GM19452 (cell line): ENCODE measurements around the gene IFT27.
"Not testable (repeated sequence)": the region's sequence is repeated elsewhere in the genome, so short reads cannot be mapped to it uniquely, and the experiment has no call there.

Experiments
- ATAC-seq: cut with Tn5 transposase; IDR thresholded peaks from one replicate; pipeline ENCODE4 v1.9.1; 2021; ENCODE audit not compliant: unreplicated experiment

IFT27 gene

GRCh38 chr22:36745301-36745995 is 30.5 kb downstream of the IFT27 start:
- ATAC-seq = no peak

GRCh38 chr22:36744791-36745190 is 31.1 kb downstream of the IFT27 start:
- ATAC-seq = no peak

- no peak for ATAC-seq
These were observed 31.5 kb downstream of the IFT27 start for GRCh38 chr22:36744413-36744765.

GRCh38 chr22:36743591-36744412 is 32.1 kb downstream of the IFT27 start:
- no peak for ATAC-seq

GRCh38 chr22:36743011-36743410 is 32.9 kb downstream of the IFT27 start:
- no peak for ATAC-seq

- ATAC-seq = no peak
These were observed 34.0 kb downstream of the IFT27 start for GRCh38 chr22:36741968-36742367.

- no peak for ATAC-seq
These were observed 34.6 kb downstream of the IFT27 start for GRCh38 chr22:36741204-36741793.

- no peak for ATAC-seq
These were observed 35.2 kb downstream of the IFT27 start for GRCh38 chr22:36740716-36741115.

- ATAC-seq = no peak
These were observed 36.7 kb downstream of the IFT27 start for GRCh38 chr22:36739185-36739584.

- ATAC-seq = no peak
These were observed 37.4 kb downstream of the IFT27 start for GRCh38 chr22:36738416-36739020.

GRCh38 chr22:36737776-36738175 is 38.1 kb downstream of the IFT27 start:
- ATAC-seq = no peak

- ATAC-seq = no peak
These were observed 39.1 kb downstream of the IFT27 start for GRCh38 chr22:36736701-36737320.

- no peak for ATAC-seq
These were observed 41.5 kb downstream of the IFT27 start for GRCh38 chr22:36734171-36735058.

- no peak for ATAC-seq
These were observed 42.6 kb downstream of the IFT27 start for GRCh38 chr22:36733271-36733670.

GRCh38 chr22:36732609-36733008 is 43.3 kb downstream of the IFT27 start:
- ATAC-seq = no peak

- ATAC-seq = no peak
These were observed 44.0 kb downstream of the IFT27 start for GRCh38 chr22:36731916-36732315.

- not testable (repeated sequence) for ATAC-seq
These were observed 44.6 kb downstream of the IFT27 start for GRCh38 chr22:36731321-36731720.

GRCh38 chr22:36730176-36730858 is 45.6 kb downstream of the IFT27 start:
- ATAC-seq = no peak

GRCh38 chr22:36729321-36729720 is 46.6 kb downstream of the IFT27 start:
- no peak for ATAC-seq

GRCh38 chr22:36728505-36728904 is 47.4 kb downstream of the IFT27 start:
- no peak for ATAC-seq
